Bladder microvascular endothelial cell (primary cell): ENCODE data around the gene MRPL55. TPM values are rescaled to one million over a fixed set of nuclear protein-coding genes. Genes with fewer than 3 reads are reported as not detected.

Experiments
- total RNA-seq: library from RNA; depleted of rRNA; stranded (reverse); fragments of >200 nt; gene quantifications from 2 replicates; pipeline ENCODE4 v1.2.3, GENCODE V29; 2014

MRPL55 gene
- total RNA-seq, result 41.9 and 66.9 TPM in 2 replicates

GRCh38 chr1:228109073-228109961, at the start of gene MRPL55:
MRPL55 (minus strand) TSS chr1:228109299; CDS start chr1:228108260, 1,039 bp downstream.

GRCh38 chr1:228149406-228150119, 40.5 kb upstream of the MRPL55 start, which contains the start of gene GJC2:
GJC2 (plus strand) TSS chr1:228149930; CDS start chr1:228157759, 7,829 bp downstream.

GRCh38 chr1:228139931-228140723, 31.0 kb upstream of the MRPL55 start, which contains the start of gene GUK1:
GUK1 (plus strand) TSS chr1:228140279; CDS start chr1:228140303, 24 bp downstream.

DNA sequence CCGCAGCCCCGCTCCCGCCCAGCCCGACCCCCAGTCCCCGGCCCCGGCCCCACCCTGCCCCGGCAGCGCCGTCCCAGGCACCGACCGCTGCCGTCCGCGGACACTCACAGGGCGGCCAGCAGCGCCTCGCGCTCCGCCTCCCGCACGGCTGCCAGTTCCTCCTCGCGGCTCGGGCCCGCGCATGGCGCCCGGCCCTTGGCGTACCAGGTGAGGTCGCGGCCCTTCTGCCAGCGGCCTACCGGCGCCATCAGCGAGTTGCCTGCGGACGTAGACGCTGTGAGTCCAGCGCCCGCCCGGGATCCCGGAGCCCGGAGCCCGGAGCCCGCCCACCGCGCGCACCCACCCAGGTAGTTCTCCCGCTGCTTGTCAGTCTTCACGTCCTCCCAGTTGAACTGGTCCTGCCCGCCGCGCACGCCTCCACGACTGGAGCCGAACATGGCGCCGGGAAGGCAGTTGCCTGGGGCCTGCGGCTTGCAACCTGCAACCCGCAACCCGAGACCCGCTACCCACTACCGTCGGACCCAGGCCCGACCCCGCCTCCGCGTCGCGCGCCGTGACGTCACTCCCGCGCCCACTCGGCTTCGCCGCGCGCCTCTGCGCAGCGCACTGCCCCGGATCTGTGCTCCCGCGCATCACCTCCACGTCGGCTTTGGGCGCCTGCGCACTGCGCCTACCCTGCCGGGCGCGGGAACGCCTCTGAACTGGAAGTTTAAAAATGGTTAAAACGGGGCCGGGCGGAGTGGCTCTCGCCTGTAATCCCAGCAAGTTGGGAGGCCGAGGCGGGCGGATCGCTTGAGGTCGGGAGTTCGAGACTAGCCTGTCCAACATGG, 6.1 kb downstream of the MRPL55 start, which contains the start of gene C1orf35:
Gene C1orf35 (minus strand): TSS at position 535 of the 830 bp plus-strand sequence. CDS start 98 bp downstream, at position 437.

GRCh38 chr1:228082214-228082917, 26.7 kb downstream of the MRPL55 start, which contains the start of gene ARF1:
ARF1 (plus strand) TSS chr1:228082708; CDS start chr1:228097115, 14,407 bp downstream.

Other genes with a start within 250 kb of the MRPL55 start
- gene WNT9A, start 161.4 kb downstream of the MRPL55 start, total RNA-seq, result 0.97 and 1.7 TPM in 2 replicates
- gene WNT3A, start 102.3 kb downstream of the MRPL55 start, total RNA-seq, result not detected in 2 replicates
- 201 and 419 TPM in 2 replicates for gene ARF1, start 26.6 kb downstream of the MRPL55 start, total RNA-seq
- gene C1orf35, start 6.0 kb downstream of the MRPL55 start, total RNA-seq, result 8.7 and 12.1 TPM in 2 replicates
- gene GUK1, start 31.0 kb upstream of the MRPL55 start, total RNA-seq, result 531 and 686 TPM in 2 replicates
- gene GJC2, start 40.6 kb upstream of the MRPL55 start, total RNA-seq, result 0.49 and 4.9 TPM in 2 replicates
- gene IBA57, start 56.5 kb upstream of the MRPL55 start, total RNA-seq, result 3.6 and 7.4 TPM in 2 replicates
- 1.8 and 9.1 TPM in 2 replicates for gene OBSCN, start 98.7 kb upstream of the MRPL55 start, total RNA-seq